DMS79 (cell line): Measurements from ENCODE around the gene FSTL3.
"Not testable (repeated sequence)": the region's sequence is repeated elsewhere in the genome, so short reads cannot be mapped to it uniquely, and the experiment has no call there.

Experiments used
- DNase-seq: peaks from one replicate; lab custom pipeline; 2025; lab: John Stamatoyannopoulos, UW

The FSTL3 gene

DNA sequence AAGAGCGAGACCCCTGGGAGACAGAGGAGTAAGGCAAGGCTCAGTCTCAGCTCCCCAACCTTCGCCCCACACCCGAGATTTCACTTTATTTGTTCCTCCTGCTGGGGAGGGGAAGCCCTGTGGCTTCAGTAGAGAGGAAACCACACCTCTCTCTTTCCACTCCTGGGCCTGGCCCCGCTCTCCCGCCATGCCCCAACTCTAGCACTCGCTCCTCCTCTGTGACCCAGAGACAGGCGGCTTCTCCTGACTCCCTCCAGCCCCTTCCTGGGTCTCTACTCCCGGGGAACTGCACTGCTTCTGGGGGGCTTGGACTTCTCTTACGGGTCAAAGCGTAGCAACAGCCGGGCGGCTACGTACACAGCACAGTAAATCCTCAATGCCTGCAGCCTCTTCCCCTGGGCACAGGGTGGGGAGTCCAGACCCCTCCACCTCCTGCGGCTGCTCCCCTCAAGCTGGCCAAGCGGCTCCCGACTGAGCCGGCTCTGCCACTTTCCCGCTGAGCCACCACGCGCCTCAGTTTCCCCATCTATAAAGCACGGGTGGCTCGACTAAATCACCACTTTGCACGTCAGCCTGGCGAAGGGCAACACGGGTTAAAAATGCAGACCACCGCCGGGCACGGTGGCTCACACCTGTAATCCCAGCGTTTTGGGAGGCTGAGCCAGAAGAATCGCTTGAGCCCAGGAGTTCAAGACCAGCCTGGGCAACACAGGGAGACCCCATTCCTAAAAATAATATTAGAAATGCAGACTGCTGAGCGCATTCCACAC lies 14.6 kb upstream of the FSTL3 start:
- DNase-seq: no peak

DNA sequence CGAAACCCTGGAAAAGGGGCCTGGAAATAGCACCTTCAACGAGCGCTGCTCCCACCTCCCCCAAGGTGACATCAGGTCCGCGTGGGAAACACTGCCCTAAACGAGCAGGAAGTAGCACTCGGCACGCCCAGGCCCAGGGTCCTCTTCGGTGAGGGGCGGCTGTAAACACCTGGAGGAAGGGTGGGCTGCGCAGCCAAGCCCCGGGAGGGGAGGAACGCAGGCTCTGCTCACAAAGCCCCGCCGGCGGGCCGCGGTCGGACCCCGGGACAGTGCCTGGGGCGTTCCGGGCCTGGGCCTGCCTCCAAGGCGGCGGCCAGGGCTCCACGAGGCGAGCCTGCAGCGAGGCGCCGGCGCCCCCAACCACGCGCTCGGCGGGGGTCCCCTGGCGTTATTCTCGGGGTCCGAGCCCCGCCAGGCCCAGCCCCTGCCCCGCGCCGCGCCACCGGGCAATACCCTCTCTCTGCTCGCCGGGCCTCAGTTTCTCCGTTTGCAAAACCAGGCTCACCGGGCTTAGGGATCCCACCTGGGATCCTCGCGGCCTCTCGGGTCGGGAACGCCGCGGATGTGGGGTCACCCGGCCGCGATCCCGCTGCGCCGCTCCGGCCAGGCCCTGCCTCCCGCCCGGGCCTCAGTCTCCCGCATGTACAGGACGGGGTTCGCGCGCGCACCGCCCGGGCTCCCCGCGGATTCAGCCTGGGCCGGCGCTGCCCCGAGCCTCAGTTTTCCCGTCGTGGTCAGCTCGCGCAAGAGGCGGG lies 13.8 kb upstream of the FSTL3 start:
- DNase-seq: no peak

DNA sequence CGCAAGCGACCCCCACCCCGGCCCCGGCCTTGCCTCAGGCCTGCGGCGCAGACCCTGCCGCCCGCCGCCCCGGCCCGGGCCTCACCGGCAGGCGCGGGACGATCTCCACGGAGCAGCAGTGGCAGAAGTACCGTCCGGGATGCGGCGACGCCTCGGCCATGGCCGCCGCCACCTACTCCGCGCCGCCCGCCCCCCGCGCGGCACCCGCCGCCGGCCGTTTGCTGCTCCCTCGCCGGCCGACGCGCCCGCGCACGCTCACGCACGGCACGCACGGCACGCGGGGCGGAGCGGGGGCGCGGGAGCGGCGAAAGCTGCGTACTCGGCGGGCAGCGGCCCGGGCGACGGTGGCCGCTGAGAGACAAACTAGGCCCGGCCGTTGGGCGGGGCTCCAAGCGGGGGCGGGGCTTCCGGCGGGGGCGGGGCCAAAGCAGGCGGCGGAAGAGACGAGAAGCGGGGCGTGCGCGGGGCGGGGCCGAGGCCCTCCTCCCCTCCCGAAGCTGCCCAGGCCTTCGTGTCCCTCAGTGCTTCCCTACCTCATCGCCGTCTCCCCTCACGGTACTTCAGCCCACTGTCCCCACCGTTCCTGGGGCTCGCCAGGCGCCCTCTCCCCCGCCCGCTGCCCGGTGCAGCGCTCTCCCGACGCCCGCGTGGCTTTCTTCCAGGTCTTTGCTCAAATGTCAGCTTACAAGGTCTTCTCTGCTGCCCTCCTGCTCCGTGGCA lies 13.1 kb upstream of the FSTL3 start, which contains the start of gene RNF126:
Gene RNF126 (minus strand): TSS at position 253 of the 720 bp plus-strand sequence. CDS start 93 bp downstream, at position 160.
- peak; percentile 76 for DNase-seq

GRCh38 chr19:663682-664117 lies 12.5 kb upstream of the FSTL3 start:
- DNase-seq: no peak

DNA sequence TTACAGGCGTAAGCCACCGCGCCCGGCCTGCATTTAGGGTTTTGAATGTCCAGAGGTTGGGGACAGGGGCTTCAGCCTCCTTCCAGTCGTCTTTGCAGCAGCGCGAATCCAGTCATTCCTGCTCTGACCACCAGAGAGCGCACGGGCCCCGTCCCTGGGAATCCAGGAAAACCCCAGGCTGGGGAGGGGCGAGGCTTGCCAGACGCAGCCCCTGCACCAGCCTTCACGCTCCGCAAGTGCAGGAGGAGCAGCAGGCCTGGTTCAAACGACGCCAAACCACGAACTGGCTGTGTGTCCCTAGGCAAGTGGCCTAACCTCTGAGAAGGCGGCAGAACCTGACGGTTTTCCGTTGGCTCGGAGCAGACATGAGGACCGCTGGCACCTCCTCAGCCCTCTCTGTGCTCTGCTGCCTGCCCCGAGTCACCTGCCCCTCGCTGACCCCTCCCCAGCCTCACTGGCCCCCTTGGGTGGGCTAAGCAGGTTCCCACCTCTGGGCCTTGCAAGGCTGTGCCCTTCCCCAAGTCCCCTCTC lies 11.2 kb upstream of the FSTL3 start:
- peak; percentile 70 for DNase-seq

GRCh38 chr19:666985-667573 lies 9.1 kb upstream of the FSTL3 start:
- DNase-seq: not testable (repeated sequence)

GRCh38 chr19:668675-669434 lies 7.3 kb upstream of the FSTL3 start:
- not testable (repeated sequence) for DNase-seq

GRCh38 chr19:670609-671075 lies 5.5 kb upstream of the FSTL3 start:
- no peak for DNase-seq

GRCh38 chr19:674282-675151 lies 1.7 kb upstream of the FSTL3 start:
- DNase-seq: no peak

GRCh38 chr19:676007-676338 lies 219 bp upstream of the FSTL3 start:
- DNase-seq: no peak

- DNase-seq: no peak
These were observed 1.0 kb downstream of the FSTL3 start for GRCh38 chr19:677201-677600.

- DNase-seq: peak; percentile 21
These were observed 1.6 kb downstream of the FSTL3 start for GRCh38 chr19:677601-678436.

DNA sequence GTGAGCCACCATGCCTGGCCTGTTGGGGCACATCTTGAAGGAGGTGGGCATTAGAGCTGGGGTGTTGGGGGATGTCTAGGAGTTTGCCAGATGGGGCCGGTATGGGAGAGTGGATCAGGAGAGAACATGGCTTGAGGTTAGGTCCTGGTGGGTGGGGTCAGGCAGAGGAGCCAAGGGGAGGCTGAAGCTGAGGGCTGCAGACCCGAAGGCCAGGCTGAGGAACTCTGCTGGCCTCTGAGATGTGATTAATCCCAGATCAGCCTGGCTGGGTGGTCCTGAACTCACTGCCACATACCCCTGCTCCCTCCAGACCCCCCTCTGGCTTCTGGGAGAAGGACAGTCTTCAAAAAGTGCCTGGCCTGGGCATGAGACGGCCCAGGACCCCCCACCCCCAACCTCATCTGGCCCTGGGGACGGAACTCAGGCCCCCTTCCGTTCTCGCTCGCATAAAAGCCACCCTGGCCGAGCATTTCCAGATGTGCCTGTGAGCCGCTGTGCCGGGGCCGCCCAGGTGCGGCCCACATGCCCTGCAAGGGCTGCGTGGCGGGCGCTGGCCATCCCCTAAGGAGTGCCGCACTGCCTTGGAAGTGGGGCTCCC lies 2.7 kb downstream of the FSTL3 start:
- no peak for DNase-seq

- DNase-seq: no peak
These were observed 3.5 kb downstream of the FSTL3 start for GRCh38 chr19:679418-680286.

DNA sequence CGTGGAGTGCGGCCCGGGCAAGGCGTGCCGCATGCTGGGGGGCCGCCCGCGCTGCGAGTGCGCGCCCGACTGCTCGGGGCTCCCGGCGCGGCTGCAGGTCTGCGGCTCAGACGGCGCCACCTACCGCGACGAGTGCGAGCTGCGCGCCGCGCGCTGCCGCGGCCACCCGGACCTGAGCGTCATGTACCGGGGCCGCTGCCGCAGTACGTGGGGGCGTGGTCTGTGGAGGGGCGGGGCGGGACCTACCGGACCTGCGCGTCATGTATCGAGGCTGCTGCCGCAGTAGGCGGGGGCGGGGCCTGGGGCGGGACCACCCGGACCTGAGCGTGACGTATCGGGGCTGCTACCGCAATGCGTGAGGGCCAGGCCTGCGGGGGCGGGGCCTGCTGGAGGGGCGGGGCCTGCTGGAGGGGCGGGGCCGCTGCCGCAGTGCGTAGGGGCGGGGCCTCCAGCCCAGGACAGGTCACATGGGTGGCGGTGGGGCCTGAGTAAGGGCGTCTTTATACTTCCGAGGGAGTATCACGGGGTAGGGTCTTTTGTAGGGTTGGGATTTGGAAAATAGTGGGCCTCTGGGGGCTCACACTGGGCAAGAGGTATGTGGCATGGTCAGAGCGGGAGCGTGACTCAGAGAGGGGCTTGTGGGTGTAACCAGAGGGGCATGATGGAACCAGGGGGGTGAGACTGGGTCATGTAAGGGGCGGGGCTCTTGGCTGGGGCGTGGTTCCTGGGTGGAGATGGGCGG lies 4.3 kb downstream of the FSTL3 start:
- DNase-seq: peak; percentile 85

DNA sequence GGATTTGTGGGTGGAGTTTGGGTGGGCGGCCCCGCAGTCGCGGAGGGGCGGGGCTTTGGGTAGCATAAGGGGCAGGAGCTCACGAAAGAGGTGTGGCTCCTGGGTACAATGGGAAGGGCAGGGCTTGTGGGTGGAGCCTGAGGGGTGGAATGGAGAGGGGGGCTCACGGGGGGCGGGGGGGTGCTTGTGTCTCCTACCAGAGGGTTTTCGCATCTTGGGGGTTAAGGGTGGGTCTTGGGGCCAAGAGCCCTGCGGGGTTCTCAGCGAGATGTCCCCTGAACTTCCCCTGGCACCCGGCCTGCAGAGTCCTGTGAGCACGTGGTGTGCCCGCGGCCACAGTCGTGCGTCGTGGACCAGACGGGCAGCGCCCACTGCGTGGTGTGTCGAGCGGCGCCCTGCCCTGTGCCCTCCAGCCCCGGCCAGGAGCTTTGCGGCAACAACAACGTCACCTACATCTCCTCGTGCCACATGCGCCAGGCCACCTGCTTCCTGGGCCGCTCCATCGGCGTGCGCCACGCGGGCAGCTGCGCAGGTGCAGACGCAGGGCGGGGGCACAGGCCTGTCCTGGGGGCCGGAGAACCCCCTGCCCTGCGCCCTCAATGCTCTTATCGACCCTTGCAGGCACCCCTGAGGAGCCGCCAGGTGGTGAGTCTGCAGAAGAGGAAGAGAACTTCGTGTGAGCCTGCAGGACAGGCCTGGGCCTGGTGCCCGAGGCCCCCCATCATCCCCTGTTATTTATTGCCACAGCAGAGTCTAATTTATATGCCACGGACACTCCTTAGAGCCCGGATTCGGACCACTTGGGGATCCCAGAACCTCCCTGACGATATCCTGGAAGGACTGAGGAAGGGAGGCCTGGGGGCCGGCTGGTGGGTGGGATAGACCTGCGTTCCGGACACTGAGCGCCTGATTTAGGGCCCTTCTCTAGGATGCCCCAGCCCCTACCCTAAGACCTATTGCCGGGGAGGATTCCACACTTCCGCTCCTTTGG lies 5.1 kb downstream of the FSTL3 start:
- no peak for DNase-seq
